Upper lobe of right lung (tissue), 1 donor: ENCODE data around the gene TEX26. TPM values are rescaled to one million over a fixed set of nuclear protein-coding genes. Genes with fewer than 3 reads are reported as not detected.
A peak's percentile ranks its signal among the peaks of the same experiment; 100 is the strongest.

Source experiments
- ATAC-seq: fragments of 200-7000 bp; cut with Tn5 transposase; one replicate; pipeline ENCODE4 v1.9.1; 2020; ENCODE audit warnings: mild to moderate bottlenecking, moderate library complexity
- DNase-seq: peaks from one replicate; pipeline ENCODE4 v3.0.0-alpha.2; 2020
- H3K27ac ChIP-seq: fragments of 200-600 bp; one replicate; pipeline ENCODE4 v1.8.0; 2022
- H3K27me3 ChIP-seq: fragments of 200-600 bp; one replicate; pipeline ENCODE4 v1.8.0; 2022; ENCODE audit warnings: mild to moderate bottlenecking
- H3K36me3 ChIP-seq: fragments of 200-600 bp; one replicate; pipeline ENCODE4 v1.8.0; 2022
- H3K4me1 ChIP-seq: fragments of 200-600 bp; one replicate; pipeline ENCODE4 v1.8.0; 2022
- H3K4me3 ChIP-seq: fragments of 200-600 bp; one replicate; pipeline ENCODE4 v1.8.0; 2022; ENCODE audit warnings: mild to moderate bottlenecking
- H3K9me3 ChIP-seq: fragments of 200-600 bp; one replicate; pipeline ENCODE4 v1.8.0; 2022
- intact Hi-C: fragments of 100-400 bp; cut with DNase I; formaldehyde crosslinking; loops from one replicate; pipeline ENCODE4 v1.11.0; 2022
- total RNA-seq: library from RNA; stranded (reverse); fragmentation: NEBNext Ultra II Directional; extraction: Animal tissue kit (Norgen Biotek cat#: 25700); gene quantifications from one replicate; pipeline ENCODE4 v1.2.1, GENCODE V29; 2021
- TF ChIP-seq, protein P1 (sequence below): fragments of 200-600 bp; IDR thresholded peaks from one replicate; pipeline ENCODE4 v1.8.0; 2022; ENCODE audit warnings: antibody characterized with exemption
- donor health status: DM: no; HTN: yes; CAD: no; lungs with severe emphysema.

Gene TEX26
- total RNA-seq, 1 donor from 2014 or later, result not detected

- TF ChIP-seq, protein P1, sequence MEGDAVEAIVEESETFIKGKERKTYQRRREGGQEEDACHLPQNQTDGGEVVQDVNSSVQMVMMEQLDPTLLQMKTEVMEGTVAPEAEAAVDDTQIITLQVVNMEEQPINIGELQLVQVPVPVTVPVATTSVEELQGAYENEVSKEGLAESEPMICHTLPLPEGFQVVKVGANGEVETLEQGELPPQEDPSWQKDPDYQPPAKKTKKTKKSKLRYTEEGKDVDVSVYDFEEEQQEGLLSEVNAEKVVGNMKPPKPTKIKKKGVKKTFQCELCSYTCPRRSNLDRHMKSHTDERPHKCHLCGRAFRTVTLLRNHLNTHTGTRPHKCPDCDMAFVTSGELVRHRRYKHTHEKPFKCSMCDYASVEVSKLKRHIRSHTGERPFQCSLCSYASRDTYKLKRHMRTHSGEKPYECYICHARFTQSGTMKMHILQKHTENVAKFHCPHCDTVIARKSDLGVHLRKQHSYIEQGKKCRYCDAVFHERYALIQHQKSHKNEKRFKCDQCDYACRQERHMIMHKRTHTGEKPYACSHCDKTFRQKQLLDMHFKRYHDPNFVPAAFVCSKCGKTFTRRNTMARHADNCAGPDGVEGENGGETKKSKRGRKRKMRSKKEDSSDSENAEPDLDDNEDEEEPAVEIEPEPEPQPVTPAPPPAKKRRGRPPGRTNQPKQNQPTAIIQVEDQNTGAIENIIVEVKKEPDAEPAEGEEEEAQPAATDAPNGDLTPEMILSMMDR, result no peak
- Histone ChIP-seq H3K27ac (no peak overlapping the region), H3K4me1 (no peaks in the 10 kb centered on the region), H3K36me3 (no peaks in the 10 kb centered on the region), H3K9me3 (no peaks in the 10 kb centered on the region), H3K4me3 (no peak overlapping the region), H3K27me3 (no peaks in the 10 kb centered on the region)
- DNase-seq, result no peak
- intact Hi-C loops, result no loop called here
- ATAC-seq, result no peak
Observed at GRCh38 chr13:30998136-30999088, 66.0 kb downstream of the TEX26 start.

GRCh38 chr13:31000889-31001288 is 68.4 kb downstream of the TEX26 start:
- Histone ChIP-seq H3K27me3 (no peaks in the 10 kb centered on the region), H3K36me3 (no peaks in the 10 kb centered on the region), H3K4me1 (no peaks in the 10 kb centered on the region), H3K9me3 (no peaks in the 10 kb centered on the region), H3K4me3 (no peak overlapping the region), H3K27ac (no peak overlapping the region)
- no peak for ATAC-seq
- intact Hi-C loops, result no loop called here
- no peak for DNase-seq
- TF ChIP-seq, protein P1, result no peak

GRCh38 chr13:31001647-31002046 is 69.2 kb downstream of the TEX26 start:
- Histone ChIP-seq H3K36me3 (no peaks in the 10 kb centered on the region), H3K9me3 (no peaks in the 10 kb centered on the region), H3K4me3 (no peak overlapping the region), H3K27me3 (no peaks in the 10 kb centered on the region), H3K4me1 (no peaks in the 10 kb centered on the region), H3K27ac (no peak overlapping the region)
- ATAC-seq (peak; percentile 54), DNase-seq (no peak)
- intact Hi-C loops, result no loop called here
- TF ChIP-seq, protein P1, result no peak

- TF ChIP-seq, protein P1, result no peak
- H3K27ac ChIP-seq, result no peak overlapping the region
- H3K4me1 ChIP-seq, result no peaks in the 10 kb centered on the region
- DNase-seq, result no peak
- H3K27me3 ChIP-seq, result no peaks in the 10 kb centered on the region
- no peak overlapping the region for H3K4me3 ChIP-seq
- H3K9me3 ChIP-seq, result no peaks in the 10 kb centered on the region
- ATAC-seq, result no peak
- H3K36me3 ChIP-seq, result no peaks in the 10 kb centered on the region
- intact Hi-C loops, result no loop called here
Observed at GRCh38 chr13:31005066-31005465, 72.6 kb downstream of the TEX26 start.

- TF ChIP-seq, protein P1, result no peak
- H3K27me3 ChIP-seq, result no peaks in the 10 kb centered on the region
- no peak overlapping the region for H3K27ac ChIP-seq
- no peaks in the 10 kb centered on the region for H3K36me3 ChIP-seq
- no peaks in the 10 kb centered on the region for H3K9me3 ChIP-seq
- intact Hi-C loops, result no loop called here
- H3K4me1 ChIP-seq, result no peaks in the 10 kb centered on the region
- no peak overlapping the region for H3K4me3 ChIP-seq
- DNase-seq (no peak), ATAC-seq (no peak)
Observed at GRCh38 chr13:31007417-31007816, 75.0 kb downstream of the TEX26 start.
